NOMO-1 treated with dmso at 0.1 percent for 144 hours (cell line): ENCODE measurements around the gene RCBTB1.
"Not testable (repeated sequence)": the region's sequence is repeated elsewhere in the genome, so short reads cannot be mapped to it uniquely, and the experiment has no call there.

ENCODE experiments used
- DNase-seq: peaks from one replicate; lab custom pipeline; 2025; ENCODE audit not compliant: unreplicated experiment; lab: John Stamatoyannopoulos, UW

Gene RCBTB1

GRCh38 chr13:49606747-49607648, 21.6 kb upstream of the RCBTB1 start:
- peak; percentile 84 for DNase-seq

- DNase-seq = no peak
These were observed 19.2 kb upstream of the RCBTB1 start for GRCh38 chr13:49604570-49604969.

- DNase-seq = not testable (repeated sequence)
These were observed 17.3 kb upstream of the RCBTB1 start for GRCh38 chr13:49602615-49603014.

GRCh38 chr13:49602005-49602404, 16.6 kb upstream of the RCBTB1 start:
- no peak for DNase-seq

DNA sequence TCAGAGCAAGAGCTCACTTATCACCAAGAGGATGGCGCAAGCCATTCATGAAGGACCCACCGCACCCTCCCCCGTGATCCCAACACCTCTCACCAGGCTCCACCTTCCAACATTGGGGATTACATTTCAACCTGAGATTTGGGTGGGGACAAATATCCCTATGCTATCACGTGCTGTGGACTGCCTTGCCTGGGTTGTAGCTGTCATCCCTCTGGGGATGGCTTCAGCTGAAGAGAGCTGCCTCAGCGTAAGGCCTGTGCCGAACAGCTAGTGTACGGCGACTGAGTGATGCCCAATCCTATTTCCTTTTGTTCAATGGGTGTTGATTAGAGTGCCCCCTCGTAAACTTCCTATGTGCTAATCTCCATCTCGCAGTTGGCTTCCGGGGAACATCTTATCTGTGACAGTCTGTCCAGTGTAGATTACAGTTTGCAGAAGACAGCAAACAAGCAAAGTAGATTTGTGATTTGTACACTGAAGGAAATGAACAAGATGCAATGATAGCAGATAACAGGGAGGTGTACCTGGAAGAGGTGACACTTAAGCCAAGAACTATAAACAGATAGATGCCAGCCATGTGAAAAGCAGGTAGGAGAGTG, 11.8 kb upstream of the RCBTB1 start:
- no peak for DNase-seq

DNA sequence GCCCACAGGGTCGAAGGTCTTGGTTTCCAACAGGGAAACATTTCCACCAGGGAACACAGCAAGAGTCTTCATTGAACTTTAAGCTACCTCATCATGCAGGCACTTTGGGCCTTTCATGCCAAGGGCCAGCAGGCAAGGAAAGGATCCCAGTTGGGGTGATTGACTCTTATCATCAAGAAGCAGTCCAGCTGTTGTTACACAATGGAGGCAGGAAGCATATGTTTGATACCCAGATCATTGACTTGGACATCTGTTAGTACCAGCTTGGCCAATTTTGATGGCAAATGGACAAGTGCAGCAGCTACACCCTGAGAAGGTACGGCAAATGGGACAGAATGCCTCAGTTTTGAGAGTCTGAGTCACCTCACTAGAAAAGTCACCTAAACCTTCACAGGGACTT, 10.9 kb upstream of the RCBTB1 start:
- no peak for DNase-seq

- DNase-seq = no peak
These were observed 9.2 kb upstream of the RCBTB1 start for GRCh38 chr13:49594576-49594975.

DNA sequence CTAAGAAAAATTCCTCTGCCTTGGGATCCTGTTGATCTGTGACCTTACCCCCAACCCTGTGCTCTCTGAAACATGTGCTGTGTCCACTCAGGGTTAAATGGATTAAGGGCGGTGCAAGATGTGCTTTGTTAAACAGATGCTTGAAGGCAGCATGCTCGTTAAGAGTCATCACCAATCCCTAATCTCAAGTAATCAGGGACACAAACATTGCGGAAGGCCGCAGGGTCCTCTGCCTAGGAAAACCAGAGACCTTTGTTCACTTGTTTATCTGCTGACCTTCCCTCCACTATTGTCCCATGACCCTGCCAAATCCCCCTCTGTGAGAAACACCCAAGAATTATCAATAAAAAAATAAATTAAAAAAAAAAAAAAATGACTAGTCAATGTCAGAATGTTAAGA, 8.5 kb upstream of the RCBTB1 start:
- DNase-seq = not testable (repeated sequence)

GRCh38 chr13:49590714-49591113, 5.4 kb upstream of the RCBTB1 start:
- not testable (repeated sequence) for DNase-seq

DNA sequence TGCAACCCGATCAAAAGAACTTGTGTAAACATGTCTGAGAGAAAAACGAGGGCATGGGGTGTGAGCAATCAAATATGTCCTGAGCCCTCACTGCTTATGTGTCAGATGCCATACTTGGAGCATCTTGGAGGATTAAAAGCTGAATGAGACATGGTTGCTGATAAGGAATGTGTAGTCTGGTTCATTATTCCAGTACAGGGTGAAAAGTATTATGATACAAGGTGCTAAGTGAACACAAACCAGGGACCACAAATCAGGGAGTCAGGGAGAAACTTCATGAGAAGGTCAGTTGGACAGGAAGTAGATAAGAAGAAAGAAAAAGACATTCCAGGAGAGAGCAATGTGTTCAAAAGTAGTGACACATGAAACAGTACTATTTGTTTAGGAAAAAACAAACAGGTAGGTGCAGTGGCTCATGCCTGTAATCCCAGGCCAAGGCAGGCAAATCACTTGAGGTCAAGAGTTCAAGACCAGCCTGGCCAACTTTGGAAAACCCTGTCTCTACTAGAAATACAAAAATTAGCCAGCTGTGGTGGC, 2.0 kb upstream of the RCBTB1 start:
- no peak for DNase-seq

DNA sequence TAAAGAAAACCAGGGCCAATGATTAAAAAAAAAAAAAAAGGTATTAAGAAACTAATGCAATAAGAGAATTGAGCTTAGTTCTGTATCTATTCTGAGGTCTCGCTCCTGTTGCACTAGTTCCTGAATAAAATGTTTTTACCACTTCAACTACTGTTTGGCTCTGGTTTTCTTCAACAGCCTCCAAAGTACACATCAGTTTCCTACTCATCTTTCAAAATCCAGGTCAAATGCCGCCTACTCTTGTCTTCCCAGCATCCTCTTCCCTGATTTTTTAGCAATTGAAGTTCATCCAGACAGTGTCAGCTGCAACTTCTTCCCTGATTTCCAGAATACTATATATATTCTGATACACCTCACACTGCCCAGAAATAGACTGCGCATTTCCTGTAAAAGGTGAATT, 1.4 kb upstream of the RCBTB1 start:
- DNase-seq = no peak

DNA sequence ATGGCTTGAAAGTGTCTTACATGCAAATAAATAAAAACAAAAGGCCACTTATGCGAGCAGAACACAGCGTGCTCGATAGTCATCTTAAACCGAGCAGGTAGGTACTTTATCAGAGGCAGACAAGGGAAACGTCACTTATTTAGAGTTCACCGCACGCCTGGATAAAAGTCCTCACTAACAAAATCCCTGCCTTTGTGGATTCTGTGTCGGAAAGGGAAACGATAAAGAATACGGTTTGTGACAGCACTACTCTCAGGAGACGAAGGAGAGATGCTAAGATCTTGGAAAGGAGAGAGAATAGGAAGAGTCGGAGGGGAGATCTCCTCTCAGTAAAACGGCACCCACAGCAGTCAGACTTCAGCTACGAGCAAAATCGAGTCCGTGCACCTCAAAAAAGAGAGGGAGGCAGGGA, 581 bp downstream of the RCBTB1 start:
- no peak for DNase-seq

DNA sequence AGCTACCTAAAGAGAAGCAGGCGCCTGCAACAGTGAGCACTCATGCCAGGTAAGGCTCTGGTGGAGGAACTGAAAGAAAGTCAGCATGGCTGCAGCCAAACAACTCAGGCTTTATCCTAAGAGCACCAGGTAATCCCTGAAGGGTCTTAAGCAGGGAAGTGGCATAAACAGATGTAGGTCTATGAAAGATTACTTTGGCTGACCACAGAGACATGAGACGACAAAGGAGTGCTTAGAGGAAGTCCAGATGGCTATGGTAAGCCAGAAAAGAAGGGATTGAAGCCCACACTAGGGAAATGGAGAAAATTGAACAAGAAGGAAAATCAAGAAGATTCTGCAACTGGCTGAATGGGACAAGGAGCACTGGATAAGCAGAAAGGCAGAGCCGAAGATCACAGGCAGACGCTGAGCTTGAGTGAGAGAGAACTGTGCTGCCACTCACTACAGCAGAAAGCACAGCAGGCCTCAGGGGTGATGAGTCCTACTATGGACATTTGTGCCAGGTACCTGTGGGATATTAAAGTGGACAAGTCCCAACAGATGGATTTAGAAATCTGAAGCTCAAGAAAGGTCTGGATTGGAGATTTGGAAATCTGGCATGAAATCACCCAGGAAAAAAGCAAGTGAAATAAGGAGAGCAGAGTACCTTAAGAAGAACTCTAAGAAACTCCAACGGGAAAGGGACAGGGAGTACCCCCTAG, 4.2 kb downstream of the RCBTB1 start:
- no peak for DNase-seq

DNA sequence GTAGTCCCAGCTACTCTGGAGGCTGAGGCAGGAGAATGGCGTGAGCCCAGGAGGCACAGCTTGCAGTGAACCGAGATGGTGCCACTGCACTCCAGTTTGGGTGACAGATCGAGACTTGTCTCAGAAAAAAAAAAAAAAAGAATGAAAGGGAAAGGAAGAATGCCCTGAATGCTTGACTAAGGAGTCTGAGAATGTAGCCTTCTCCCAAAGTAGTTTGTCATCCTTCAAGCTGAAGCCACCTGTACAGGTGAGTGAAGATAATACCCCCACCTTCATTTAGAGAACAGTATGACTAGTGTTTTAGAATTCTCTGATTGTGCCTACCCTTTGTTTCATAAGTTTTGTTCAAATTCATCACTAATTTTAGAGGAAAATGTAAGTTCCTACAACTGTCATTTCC, 5.9 kb downstream of the RCBTB1 start:
- DNase-seq = no peak

DNA sequence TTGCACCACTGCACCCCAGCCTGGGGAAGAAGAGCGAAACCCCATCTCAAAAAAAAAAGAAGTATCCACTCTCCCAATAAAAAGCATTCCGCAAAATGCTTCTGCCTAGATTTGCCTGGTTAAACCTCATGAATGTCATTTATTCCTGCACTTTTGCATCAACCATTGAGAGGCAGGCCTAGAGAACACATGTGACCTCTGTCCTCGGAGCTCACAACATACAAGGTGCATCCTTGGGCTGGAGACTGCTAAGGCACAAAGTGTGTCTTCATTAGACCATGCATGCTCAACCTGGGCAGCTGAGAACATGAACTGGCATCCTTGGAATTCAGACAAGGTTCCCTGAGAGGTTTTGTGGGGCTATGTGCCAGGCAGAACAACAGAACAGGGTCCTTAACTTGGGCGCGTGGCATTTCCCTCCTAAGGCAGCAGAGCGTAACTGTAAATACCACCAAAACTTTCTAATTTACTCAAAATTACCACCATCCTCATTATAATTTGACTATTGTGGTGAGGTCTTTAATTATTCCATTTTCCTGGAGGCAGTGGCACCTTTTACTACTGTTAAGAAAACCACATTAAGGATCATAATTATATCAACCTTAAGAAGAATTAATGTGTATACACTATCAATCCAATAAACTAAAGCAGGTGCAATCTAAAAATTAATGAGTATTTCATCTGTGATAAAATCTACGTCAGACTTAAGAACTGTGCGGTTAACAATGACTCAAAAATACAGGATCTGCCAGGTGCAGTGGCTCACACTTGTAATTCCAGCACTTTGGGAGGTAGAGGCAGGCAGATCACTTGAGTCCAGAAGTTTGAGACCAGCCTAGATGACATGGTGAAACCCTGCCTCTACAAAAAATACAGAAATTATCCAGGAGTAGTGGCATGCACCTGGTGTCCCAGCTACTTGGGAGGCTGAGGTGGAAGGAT, 13.8 kb downstream of the RCBTB1 start:
- DNase-seq = no peak

- no peak for DNase-seq
These were observed 15.2 kb downstream of the RCBTB1 start for GRCh38 chr13:49569993-49570689.

DNA sequence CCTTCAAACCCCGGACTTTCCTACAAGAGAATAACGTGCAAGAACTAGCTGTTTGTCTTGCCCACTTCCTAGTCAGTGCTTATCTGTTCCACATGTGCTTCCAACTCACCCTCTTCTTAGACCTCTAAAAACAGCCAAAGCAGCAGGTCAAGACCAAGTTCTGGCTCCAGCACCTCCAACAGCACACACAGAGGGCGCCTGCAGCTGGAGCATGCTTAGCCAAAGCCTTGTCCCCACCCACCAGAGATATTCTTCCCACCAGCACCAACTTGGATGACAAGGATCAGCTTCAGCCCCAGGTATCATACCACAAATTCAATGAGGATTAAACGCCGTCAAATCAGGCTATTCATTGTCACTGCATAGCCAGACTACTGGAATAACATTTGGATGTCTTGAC, 17.9 kb downstream of the RCBTB1 start:
- DNase-seq = no peak

- no peak for DNase-seq
These were observed 18.9 kb downstream of the RCBTB1 start for GRCh38 chr13:49566461-49566860.

DNA sequence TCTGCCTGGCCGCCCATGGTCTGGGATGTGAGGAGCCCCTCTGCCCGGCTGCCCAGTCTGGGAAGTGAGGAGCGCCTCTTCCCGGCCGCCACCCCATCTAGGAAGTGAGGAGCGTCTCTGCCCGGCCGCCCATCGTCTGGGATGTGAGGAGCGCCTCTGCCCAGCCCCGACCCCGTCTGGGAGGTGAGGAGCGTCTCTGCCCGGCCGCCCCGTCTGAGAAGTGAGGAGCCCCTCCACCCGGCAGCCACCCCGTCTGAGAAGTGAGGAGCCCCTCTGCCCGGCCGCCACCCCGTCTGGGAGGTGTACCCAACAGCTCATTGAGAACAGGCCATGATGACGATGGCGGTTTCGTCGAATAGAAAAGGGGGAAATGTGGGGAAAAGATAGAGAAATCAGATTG, 19.9 kb downstream of the RCBTB1 start:
- DNase-seq = not testable (repeated sequence)

DNA sequence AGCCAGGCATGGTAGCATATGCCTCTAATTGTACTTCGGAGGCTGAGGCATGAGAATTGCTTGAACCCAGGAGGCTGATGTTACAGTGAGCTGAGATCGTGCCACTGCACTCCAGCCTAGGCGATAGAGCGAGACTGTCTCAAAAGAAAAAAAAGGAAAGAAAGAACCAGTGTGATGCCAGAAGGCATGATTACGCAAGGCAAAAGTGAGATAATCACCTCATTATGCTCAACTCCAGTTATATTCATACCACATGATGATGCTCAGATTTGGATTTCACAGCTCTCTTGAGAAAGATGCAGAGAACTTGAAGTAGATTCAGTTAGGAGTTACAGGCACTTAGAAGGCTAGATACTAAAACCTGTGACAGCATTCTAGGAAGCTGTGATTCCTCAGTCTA, 21.8 kb downstream of the RCBTB1 start:
- no peak for DNase-seq
